ENCODE measurements around the gene HTATIP2.

The HTATIP2 gene

GRCh38 chr11:20387261-20388095, 24.0 kb downstream of the HTATIP2 start, which contains the start of gene PRMT3:
Gene PRMT3, plus strand, starts transcription at chr11:20387716. Its CDS starts 31 bp downstream, at chr11:20387747.
- peak; percentile 97 for TF ChIP-seq MAX (IDR thresholded peaks at IDR 0.05)
- no peak; the same call in 1 of the 2 replicates for TF ChIP-seq NFIC (IDR thresholded peaks at IDR 0.05)
- TF ChIP-seq ZBTB7A (IDR thresholded peaks at IDR 0.05; ENCODE audit: low read depth): peak; percentile 90
- no peak; the same call in none of the 2 replicates for TF ChIP-seq EGR1 (IDR thresholded peaks at IDR 0.05)
- peak; percentile 98 for TF ChIP-seq USF1 (IDR thresholded peaks at IDR 0.05)
- peak; percentile 92 for TF ChIP-seq CREB1 (IDR thresholded peaks at IDR 0.05; ENCODE audit: low read depth)
- no peak for TF ChIP-seq REST (IDR thresholded peaks at IDR 0.05; ENCODE audit: low read depth)
- no peak for TF ChIP-seq FOXM1 (IDR thresholded peaks at IDR 0.05; ENCODE audit: borderline replicate concordance, low read depth)
- TF ChIP-seq TEAD4 (IDR thresholded peaks at IDR 0.05): no peak
- no peak for TF ChIP-seq YY1 (IDR thresholded peaks at IDR 0.05; ENCODE audit: low read depth)
- peak; percentile 42; the same call in 1 of the 2 replicates for TF ChIP-seq CEBPB (IDR thresholded peaks at IDR 0.05)
- no peak for TF ChIP-seq TCF12 (IDR thresholded peaks at IDR 0.05; ENCODE audit: low read depth)
- TF ChIP-seq EP300 (IDR thresholded peaks at IDR 0.05; ENCODE audit: borderline replicate concordance): no peak
- TF ChIP-seq TAF1 (IDR thresholded peaks at IDR 0.05; ENCODE audit: low read depth): peak; percentile 80

- TF ChIP-seq ZBTB7A (IDR thresholded peaks at IDR 0.05; ENCODE audit: low read depth) (0 out of 2 replicates have a peak, but pooled peaks have one; percentile 54), MAX (IDR thresholded peaks at IDR 0.05) (no peak), EP300 (IDR thresholded peaks at IDR 0.05; ENCODE audit: borderline replicate concordance) (no peak)
Observed at GRCh38 chr11:20388096-20389055, 24.9 kb downstream of the HTATIP2 start.

GRCh38 chr11:20397281-20397680, 33.8 kb downstream of the HTATIP2 start:
- TF ChIP-seq CREB1 (IDR thresholded peaks at IDR 0.05; ENCODE audit: low read depth): no peak
- TF ChIP-seq FOXM1 (IDR thresholded peaks at IDR 0.05; ENCODE audit: borderline replicate concordance, low read depth): no peak

- no peak for TF ChIP-seq RAD21 (IDR thresholded peaks at IDR 0.05; ENCODE audit: low read depth)
- TF ChIP-seq CREB1 (IDR thresholded peaks at IDR 0.05; ENCODE audit: low read depth): no peak
- no peak for TF ChIP-seq NFIC (IDR thresholded peaks at IDR 0.05)
- no peak for TF ChIP-seq EP300 (IDR thresholded peaks at IDR 0.05; ENCODE audit: borderline replicate concordance)
- no peak for TF ChIP-seq TCF12 (IDR thresholded peaks at IDR 0.05; ENCODE audit: low read depth)
- no peak for TF ChIP-seq ZBTB7A (IDR thresholded peaks at IDR 0.05; ENCODE audit: low read depth)
- TF ChIP-seq USF1 (IDR thresholded peaks at IDR 0.05): no peak
- TF ChIP-seq TEAD4 (IDR thresholded peaks at IDR 0.05): no peak
- no peak for TF ChIP-seq CEBPB (IDR thresholded peaks at IDR 0.05)
- no peak for TF ChIP-seq REST (IDR thresholded peaks at IDR 0.05; ENCODE audit: low read depth)
- TF ChIP-seq EGR1 (IDR thresholded peaks at IDR 0.05): no peak
- no peak for TF ChIP-seq YY1 (IDR thresholded peaks at IDR 0.05; ENCODE audit: low read depth)
- no peak for TF ChIP-seq MAX (IDR thresholded peaks at IDR 0.05)
- no peak for TF ChIP-seq FOXM1 (IDR thresholded peaks at IDR 0.05; ENCODE audit: borderline replicate concordance, low read depth)
- TF ChIP-seq TAF1 (IDR thresholded peaks at IDR 0.05; ENCODE audit: low read depth): no peak
Observed at GRCh38 chr11:20399498-20399897, 36.0 kb downstream of the HTATIP2 start.

- TF ChIP-seq FOXM1 (IDR thresholded peaks at IDR 0.05; ENCODE audit: borderline replicate concordance, low read depth) (no peak), RAD21 (IDR thresholded peaks at IDR 0.05; ENCODE audit: low read depth) (no peak), TAF1 (IDR thresholded peaks at IDR 0.05; ENCODE audit: low read depth) (no peak), CREB1 (IDR thresholded peaks at IDR 0.05; ENCODE audit: low read depth) (no peak), ZBTB7A (IDR thresholded peaks at IDR 0.05; ENCODE audit: low read depth) (no peak), EP300 (IDR thresholded peaks at IDR 0.05; ENCODE audit: borderline replicate concordance) (no peak), NFIC (IDR thresholded peaks at IDR 0.05) (no peak), TEAD4 (IDR thresholded peaks at IDR 0.05) (no peak), TCF12 (IDR thresholded peaks at IDR 0.05; ENCODE audit: low read depth) (no peak), CEBPB (IDR thresholded peaks at IDR 0.05) (no peak), YY1 (IDR thresholded peaks at IDR 0.05; ENCODE audit: low read depth) (no peak), EGR1 (IDR thresholded peaks at IDR 0.05) (no peak), REST (IDR thresholded peaks at IDR 0.05; ENCODE audit: low read depth) (no peak), MAX (IDR thresholded peaks at IDR 0.05) (no peak), USF1 (IDR thresholded peaks at IDR 0.05) (no peak)
Observed at GRCh38 chr11:20403059-20403458, 39.5 kb downstream of the HTATIP2 start.

Data from Ishikawa (cell line).